B cell (primary cell): ENCODE measurements around the gene LNP1.

ENCODE experiments used
- EZH2 ChIP-seq: IDR thresholded peaks from 2 replicates; pipeline ENCODE4 v1.6.1; 2012; ENCODE audit warnings: borderline replicate concordance, low read depth, mild to moderate bottlenecking, moderate library complexity, low read length; ENCODE audit not compliant: insufficient read depth, poor library complexity, severe bottlenecking
- TF ChIP-seq, protein P1 (sequence below): fragments of 200-600 bp; IDR thresholded peaks from one replicate; pipeline ENCODE4 v1.8.0; 2022; ENCODE audit warnings: antibody characterized with exemption, mild to moderate bottlenecking

DNA sequence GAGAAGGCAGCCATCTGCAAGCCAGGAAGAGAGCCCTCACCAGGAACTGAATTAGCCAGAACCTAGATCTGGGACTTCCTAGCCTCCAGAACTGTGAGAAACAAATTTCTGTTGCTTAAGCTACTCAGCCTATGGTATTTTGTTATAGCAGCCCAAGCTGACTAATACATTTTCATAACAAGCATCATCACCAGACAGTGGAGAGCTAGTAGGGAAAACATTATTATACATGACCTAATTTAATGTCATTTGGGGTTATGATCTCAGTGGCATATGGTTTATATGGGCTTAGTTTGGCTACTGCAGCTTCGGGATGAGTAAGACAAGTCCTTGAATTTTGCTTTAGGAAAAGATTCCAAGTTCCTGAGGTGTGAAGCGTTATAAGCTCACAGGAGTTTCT, 35.6 kb downstream of the LNP1 start:
- TF ChIP-seq, protein P1, sequence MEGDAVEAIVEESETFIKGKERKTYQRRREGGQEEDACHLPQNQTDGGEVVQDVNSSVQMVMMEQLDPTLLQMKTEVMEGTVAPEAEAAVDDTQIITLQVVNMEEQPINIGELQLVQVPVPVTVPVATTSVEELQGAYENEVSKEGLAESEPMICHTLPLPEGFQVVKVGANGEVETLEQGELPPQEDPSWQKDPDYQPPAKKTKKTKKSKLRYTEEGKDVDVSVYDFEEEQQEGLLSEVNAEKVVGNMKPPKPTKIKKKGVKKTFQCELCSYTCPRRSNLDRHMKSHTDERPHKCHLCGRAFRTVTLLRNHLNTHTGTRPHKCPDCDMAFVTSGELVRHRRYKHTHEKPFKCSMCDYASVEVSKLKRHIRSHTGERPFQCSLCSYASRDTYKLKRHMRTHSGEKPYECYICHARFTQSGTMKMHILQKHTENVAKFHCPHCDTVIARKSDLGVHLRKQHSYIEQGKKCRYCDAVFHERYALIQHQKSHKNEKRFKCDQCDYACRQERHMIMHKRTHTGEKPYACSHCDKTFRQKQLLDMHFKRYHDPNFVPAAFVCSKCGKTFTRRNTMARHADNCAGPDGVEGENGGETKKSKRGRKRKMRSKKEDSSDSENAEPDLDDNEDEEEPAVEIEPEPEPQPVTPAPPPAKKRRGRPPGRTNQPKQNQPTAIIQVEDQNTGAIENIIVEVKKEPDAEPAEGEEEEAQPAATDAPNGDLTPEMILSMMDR = no peak
- TF ChIP-seq EZH2 = no peak
